ENCODE measurements around the gene GMPR.

DNA sequence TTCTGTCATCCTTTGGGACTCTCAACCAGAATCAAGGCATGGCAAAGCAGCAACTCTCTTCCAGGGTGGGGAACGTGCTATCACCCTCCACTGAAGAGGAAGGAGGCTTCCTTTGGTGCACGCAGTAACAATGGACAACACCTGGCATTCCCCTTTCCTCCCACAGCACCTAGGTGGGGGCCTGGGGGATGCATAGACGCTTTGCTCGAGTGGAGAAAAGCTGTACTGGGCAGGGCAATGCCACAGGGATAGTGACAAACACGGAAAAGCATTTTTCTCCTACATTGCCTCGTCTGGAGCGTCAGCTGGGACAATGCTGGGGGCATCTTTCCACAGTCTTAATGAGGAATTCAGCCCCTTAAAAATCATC, 82.9 kb downstream of the GMPR start:
- TF ChIP-seq ARNTL (CRISPR knock-in tag; IDR thresholded peaks at IDR 0.05; ENCODE audit: borderline replicate concordance, low read depth) (no peak), ZFP30 (CRISPR knock-in tag; IDR thresholded peaks at IDR 0.05) (no peak), ZFP3 (CRISPR knock-in tag; IDR thresholded peaks at IDR 0.05) (no peak), CSRNP3 (CRISPR knock-in tag; IDR thresholded peaks at IDR 0.05) (no peak), RARB (CRISPR knock-in tag; IDR thresholded peaks at IDR 0.05) (no peak), SNAI2 (CRISPR knock-in tag; IDR thresholded peaks at IDR 0.05) (no peak)
- TF ChIP-seq, protein P1, sequence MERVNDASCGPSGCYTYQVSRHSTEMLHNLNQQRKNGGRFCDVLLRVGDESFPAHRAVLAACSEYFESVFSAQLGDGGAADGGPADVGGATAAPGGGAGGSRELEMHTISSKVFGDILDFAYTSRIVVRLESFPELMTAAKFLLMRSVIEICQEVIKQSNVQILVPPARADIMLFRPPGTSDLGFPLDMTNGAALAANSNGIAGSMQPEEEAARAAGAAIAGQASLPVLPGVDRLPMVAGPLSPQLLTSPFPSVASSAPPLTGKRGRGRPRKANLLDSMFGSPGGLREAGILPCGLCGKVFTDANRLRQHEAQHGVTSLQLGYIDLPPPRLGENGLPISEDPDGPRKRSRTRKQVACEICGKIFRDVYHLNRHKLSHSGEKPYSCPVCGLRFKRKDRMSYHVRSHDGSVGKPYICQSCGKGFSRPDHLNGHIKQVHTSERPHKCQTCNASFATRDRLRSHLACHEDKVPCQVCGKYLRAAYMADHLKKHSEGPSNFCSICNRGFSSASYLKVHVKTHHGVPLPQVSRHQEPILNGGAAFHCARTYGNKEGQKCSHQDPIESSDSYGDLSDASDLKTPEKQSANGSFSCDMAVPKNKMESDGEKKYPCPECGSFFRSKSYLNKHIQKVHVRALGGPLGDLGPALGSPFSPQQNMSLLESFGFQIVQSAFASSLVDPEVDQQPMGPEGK (CRISPR knock-in tag; IDR thresholded peaks at IDR 0.05; ENCODE audit: borderline replicate concordance), result no peak
